ENCODE measurements around the gene IMMT.

DNA sequence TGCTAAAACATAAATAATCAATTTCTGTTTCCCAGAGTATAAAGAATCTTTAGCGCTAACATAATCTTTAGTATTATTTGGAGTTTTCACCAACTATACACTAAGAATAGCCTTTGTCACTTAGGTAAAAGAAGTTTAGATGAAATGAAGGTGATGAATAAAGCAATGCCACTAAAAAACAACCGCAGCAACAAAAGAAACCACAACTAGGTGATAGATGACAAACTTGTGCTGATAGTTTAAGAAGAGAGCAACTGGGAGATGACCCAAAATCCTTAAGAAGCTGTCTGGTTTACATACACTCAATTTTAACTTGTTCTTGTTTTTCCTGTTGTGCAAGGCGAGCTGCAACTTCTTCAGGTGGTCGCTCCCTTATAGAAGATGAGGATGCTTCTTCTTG is 24.8 kb downstream of the IMMT start:
- TF ChIP-seq CTCF (IDR thresholded peaks at IDR 0.05): no peak
- no peak for TF ChIP-seq ZFX (IDR thresholded peaks at IDR 0.05; ENCODE audit: borderline replicate concordance)
